ENCODE data around the gene BRMS1.

DNA sequence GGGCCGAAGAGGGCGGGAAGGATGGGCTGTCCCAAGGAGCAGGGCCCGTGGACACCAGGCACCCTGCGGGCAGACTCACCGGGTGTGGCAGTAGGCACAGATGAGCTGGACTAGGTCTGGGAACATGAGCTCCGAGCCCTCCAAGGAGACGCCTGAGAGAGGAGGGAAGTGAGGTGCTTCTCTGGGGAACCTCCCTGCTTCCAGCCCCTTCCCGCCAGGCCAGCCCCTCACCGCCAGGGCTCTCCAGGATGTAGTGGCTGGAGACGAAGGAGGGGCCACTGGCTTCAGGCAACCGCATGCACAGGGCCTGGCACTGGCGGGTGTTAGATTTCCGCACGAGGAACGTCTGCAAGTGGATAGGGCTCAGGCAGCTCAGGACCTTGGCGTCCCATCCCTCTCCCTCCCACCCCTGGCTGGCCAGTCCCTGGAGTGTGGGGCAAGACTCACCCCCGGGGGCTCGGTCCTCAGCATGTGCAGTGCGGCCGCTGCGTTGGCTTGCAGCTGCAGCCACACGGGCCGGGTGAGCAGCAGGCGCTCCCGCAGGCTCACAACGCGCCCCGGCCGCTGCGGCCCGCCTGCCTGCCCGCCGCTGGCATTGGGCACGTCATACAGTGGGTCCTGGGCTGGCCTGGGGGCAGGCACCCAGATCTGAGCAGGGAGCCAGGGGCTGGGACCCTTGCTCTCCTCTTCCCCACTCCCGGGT lies 9.2 kb downstream of the BRMS1 start:
- TF ChIP-seq, protein P1, sequence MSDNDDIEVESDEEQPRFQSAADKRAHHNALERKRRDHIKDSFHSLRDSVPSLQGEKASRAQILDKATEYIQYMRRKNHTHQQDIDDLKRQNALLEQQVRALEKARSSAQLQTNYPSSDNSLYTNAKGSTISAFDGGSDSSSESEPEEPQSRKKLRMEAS (IDR thresholded peaks at IDR 0.05) = no peak
- TF ChIP-seq TAF1 (conservative IDR thresholded peaks at IDR 0.05) = no peak
